Measurements from ENCODE around the gene HOXB2.

HOXB2 gene

DNA sequence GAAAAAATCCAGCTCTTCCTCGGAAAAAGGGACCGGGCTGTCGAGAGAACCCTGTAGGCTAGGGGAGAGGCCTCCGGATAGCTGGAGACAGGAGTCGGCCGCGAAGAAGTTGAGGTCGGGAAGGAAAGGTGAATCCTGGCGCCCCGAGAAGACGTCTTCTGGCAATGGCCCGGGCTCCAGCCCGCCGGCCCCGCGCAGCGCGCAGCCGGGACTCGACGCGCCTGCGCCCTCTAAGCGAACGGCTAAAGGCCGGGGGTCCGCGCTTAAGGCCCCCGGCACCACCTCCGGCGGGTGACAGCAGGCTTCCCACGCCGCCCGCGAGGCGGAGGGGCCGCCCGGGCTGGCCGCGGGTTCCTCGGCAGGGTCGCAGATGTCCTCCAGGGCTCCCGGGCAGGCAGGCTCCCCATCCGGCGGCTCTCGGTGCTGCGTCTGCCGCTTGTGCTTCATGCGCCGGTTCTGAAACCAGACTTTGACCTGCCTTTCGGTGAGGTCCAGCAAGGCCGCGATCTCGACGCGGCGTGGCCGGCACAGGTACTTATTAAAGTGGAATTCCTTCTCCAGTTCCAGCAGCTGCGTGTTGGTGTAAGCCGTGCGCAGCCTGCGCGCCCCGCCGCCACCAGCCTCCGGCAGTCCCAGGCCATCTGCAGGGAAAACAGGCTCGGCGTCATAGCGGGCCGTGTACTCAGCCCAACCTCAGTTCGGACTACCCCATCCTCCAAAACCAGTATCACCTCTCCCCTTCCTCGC is 1.6 kb downstream of the HOXB2 start:
- peaks cover 10 to 29% of the 10 kb centered on the region in 2 experiments for H3K4me1 ChIP-seq (ENCODE audit: control insufficient read depth in 1 of 2, insufficient read depth in 2 of 2, low read length in 2 of 2)
- peak overlapping the region; percentile 91 for H2BK5ac ChIP-seq (ENCODE audit: low read depth, low read length, poor library complexity)
- no CpG with 5 or more reads among the region's 72 CpGs for WGBS (ENCODE audit: extremely low coverage, insufficient coverage, insufficient read length)
- H3K79me1 ChIP-seq (ENCODE audit: low read length), result peaks cover 49% of the 10 kb centered on the region
- peak overlapping the region; percentile 99 for H3K14ac ChIP-seq (ENCODE audit: low read length)
- peak overlapping the region; percentile 65 for H3K4me2 ChIP-seq (ENCODE audit: low read length)
- peak overlapping the region; percentile 88 for H4K8ac ChIP-seq (ENCODE audit: low read depth, low read length)
- peak overlapping the region; percentile 92 for H2AK5ac ChIP-seq (ENCODE audit: low read length)
- H2BK12ac ChIP-seq (ENCODE audit: low read length), result peak overlapping the region; percentile 86
- peak overlapping the region; percentile 97 for H3K18ac ChIP-seq (ENCODE audit: low read length)
- H3K36me3 ChIP-seq (ENCODE audit: control insufficient read depth in 1 of 2, insufficient read depth in 2 of 2, low read length in 2 of 2), result peaks cover 2 to 10% of the 10 kb centered on the region in 2 experiments
- H3K23ac ChIP-seq (ENCODE audit: low read length), result no peak overlapping the region
- peaks cover 28% of the 10 kb centered on the region for H3K79me2 ChIP-seq (ENCODE audit: control insufficient read depth, insufficient read depth, low read length, poor library complexity)
- H3K4me3 ChIP-seq (ENCODE audit: low read depth, low read length), result peak overlapping the region; percentile 82
- H3K9me3 ChIP-seq (ENCODE audit: insufficient read depth, low read depth, low read length), result no peaks in the 10 kb centered on the region
- H3K4ac ChIP-seq (ENCODE audit: low read depth, low read length), result peak overlapping the region; percentile 97
- H2BK120ac ChIP-seq (ENCODE audit: insufficient read depth, low read length, poor library complexity), result peak overlapping the region; percentile 78
- H3K27ac ChIP-seq (ENCODE audit: low read depth, low read length), result peak overlapping the region; percentile 92
- H3K27me3 ChIP-seq (ENCODE audit: insufficient read depth, low read length), result no peaks in the 10 kb centered on the region
- peak overlapping the region; percentile 83 for H4K91ac ChIP-seq (ENCODE audit: low read depth, low read length)
- H4K12ac ChIP-seq (ENCODE audit: low read depth, low read length), result peak overlapping the region; percentile 73
- H2AFZ ChIP-seq (ENCODE audit: insufficient read depth, low read length, poor library complexity), result peak overlapping the region; percentile 83
- H3K9ac ChIP-seq (ENCODE audit: low read length), result peak overlapping the region; percentile 83
- DNase-seq, result peak; percentile 63 to 82

DNA sequence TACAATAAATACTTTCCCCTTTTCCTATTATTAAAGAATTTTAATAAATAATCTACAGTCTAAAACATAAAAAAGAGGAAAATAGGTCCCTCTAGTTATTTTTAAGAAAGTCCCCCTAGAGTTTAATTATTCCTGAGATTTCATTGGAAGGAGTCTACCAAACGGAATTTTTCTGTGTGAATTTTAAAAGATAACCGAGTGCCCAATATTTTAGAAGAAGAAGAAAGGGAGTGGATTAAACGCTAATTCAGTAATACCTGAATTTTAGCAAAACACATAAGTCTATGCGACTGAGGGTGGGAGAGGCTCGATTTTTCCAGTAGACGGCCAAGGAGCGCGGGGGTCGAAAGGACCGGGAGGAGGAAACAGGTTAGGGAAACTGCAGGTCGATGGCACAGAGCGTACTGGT is 2.2 kb downstream of the HOXB2 start:
- no peaks in the 10 kb centered on the region for H3K27me3 ChIP-seq (ENCODE audit: insufficient read depth, low read length)
- H4K8ac ChIP-seq (ENCODE audit: low read depth, low read length), result peak overlapping the region; percentile 88
- peak overlapping the region; percentile 99 for H3K14ac ChIP-seq (ENCODE audit: low read length)
- H2BK120ac ChIP-seq (ENCODE audit: insufficient read depth, low read length, poor library complexity), result peak overlapping the region; percentile 78
- H3K18ac ChIP-seq (ENCODE audit: low read length), result peak overlapping the region; percentile 97
- H2AK5ac ChIP-seq (ENCODE audit: low read length), result peak overlapping the region; percentile 87
- H3K36me3 ChIP-seq (ENCODE audit: control insufficient read depth in 1 of 2, insufficient read depth in 2 of 2, low read length in 2 of 2), result peaks cover 2 to 10% of the 10 kb centered on the region in 2 experiments
- peak overlapping the region; percentile 65 for H4K12ac ChIP-seq (ENCODE audit: low read depth, low read length)
- no peak overlapping the region for H2AFZ ChIP-seq (ENCODE audit: insufficient read depth, low read length, poor library complexity)
- peak overlapping the region; percentile 63 for H2BK12ac ChIP-seq (ENCODE audit: low read length)
- H3K79me1 ChIP-seq (ENCODE audit: low read length), result peaks cover 49% of the 10 kb centered on the region
- H3K9me3 ChIP-seq (ENCODE audit: insufficient read depth, low read depth, low read length), result no peaks in the 10 kb centered on the region
- no CpG with 5 or more reads among the region's 12 CpGs for WGBS (ENCODE audit: extremely low coverage, insufficient coverage, insufficient read length)
- H3K9ac ChIP-seq (ENCODE audit: low read length), result peak overlapping the region; percentile 83
- H3K27ac ChIP-seq (ENCODE audit: low read depth, low read length), result peak overlapping the region; percentile 94
- no peak overlapping the region for H3K23ac ChIP-seq (ENCODE audit: low read length)
- DNase-seq, result no peak
- peaks cover 10 to 25% of the 10 kb centered on the region in 2 experiments for H3K4me1 ChIP-seq (ENCODE audit: control insufficient read depth in 1 of 2, insufficient read depth in 2 of 2, low read length in 2 of 2)
- peak overlapping the region; percentile 83 for H4K91ac ChIP-seq (ENCODE audit: low read depth, low read length)
- H3K79me2 ChIP-seq (ENCODE audit: control insufficient read depth, insufficient read depth, low read length, poor library complexity), result peaks cover 28% of the 10 kb centered on the region
- peak overlapping the region; percentile 86 for H3K4me2 ChIP-seq (ENCODE audit: low read length)
- peak overlapping the region; percentile 91 for H2BK5ac ChIP-seq (ENCODE audit: low read depth, low read length, poor library complexity)
- peak overlapping the region; percentile 82 for H3K4me3 ChIP-seq (ENCODE audit: low read depth, low read length)
- H3K4ac ChIP-seq (ENCODE audit: low read depth, low read length), result peak overlapping the region; percentile 97

DNA sequence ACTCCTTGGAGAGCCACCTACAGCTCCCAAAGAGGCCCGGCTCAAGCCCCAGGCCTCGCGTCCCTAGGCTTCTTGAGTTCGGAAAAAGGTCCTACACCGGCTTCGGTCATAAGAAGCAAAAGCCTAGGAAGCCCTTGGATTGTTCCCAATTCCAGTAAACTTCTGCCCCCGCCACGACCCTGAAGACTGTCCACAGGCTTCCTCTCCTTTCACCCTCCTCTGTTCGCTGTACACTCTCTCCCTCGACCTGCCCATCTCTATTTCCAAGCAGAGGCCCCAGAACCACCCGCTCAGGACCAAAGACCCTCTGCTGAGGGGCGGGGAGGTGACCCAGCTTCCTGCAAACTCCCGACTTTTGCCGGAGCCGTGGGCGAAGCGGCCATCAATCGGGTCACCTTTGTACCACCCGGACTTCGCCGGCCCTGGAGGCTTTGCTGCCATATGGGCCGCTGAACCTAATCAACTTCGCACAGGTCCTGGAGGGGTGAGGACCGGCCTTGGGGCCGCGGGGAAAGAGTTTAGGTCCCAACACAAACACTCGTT is 2.7 kb downstream of the HOXB2 start:
- H4K91ac ChIP-seq (ENCODE audit: low read depth, low read length), result peak overlapping the region; percentile 80
- H3K4me1 ChIP-seq (ENCODE audit: control insufficient read depth in 1 of 2, insufficient read depth in 2 of 2, low read length in 2 of 2), result peaks cover 10 to 27% of the 10 kb centered on the region in 2 experiments
- H3K27ac ChIP-seq (ENCODE audit: low read depth, low read length), result peak overlapping the region; percentile 94
- H3K4me2 ChIP-seq (ENCODE audit: low read length), result peak overlapping the region; percentile 86
- H3K79me1 ChIP-seq (ENCODE audit: low read length), result peaks cover 52% of the 10 kb centered on the region
- peak overlapping the region; percentile 99 for H3K18ac ChIP-seq (ENCODE audit: low read length)
- H3K23ac ChIP-seq (ENCODE audit: low read length), result no peak overlapping the region
- peak overlapping the region; percentile 11 for H2AK5ac ChIP-seq (ENCODE audit: low read length)
- H4K8ac ChIP-seq (ENCODE audit: low read depth, low read length), result peak overlapping the region; percentile 82
- H3K14ac ChIP-seq (ENCODE audit: low read length), result peak overlapping the region; percentile 77
- H2AFZ ChIP-seq (ENCODE audit: insufficient read depth, low read length, poor library complexity), result peak overlapping the region; percentile 61
- peaks cover 2 to 10% of the 10 kb centered on the region in 2 experiments for H3K36me3 ChIP-seq (ENCODE audit: control insufficient read depth in 1 of 2, insufficient read depth in 2 of 2, low read length in 2 of 2)
- peak overlapping the region; percentile 61 for H3K4ac ChIP-seq (ENCODE audit: low read depth, low read length)
- H3K4me3 ChIP-seq (ENCODE audit: low read depth, low read length), result peak overlapping the region; percentile 72
- no peaks in the 10 kb centered on the region for H3K27me3 ChIP-seq (ENCODE audit: insufficient read depth, low read length)
- no CpG with 5 or more reads among the region's 27 CpGs for WGBS (ENCODE audit: extremely low coverage, insufficient coverage, insufficient read length)
- H2BK12ac ChIP-seq (ENCODE audit: low read length), result peak overlapping the region; percentile 25
- DNase-seq, result no peak
- peaks cover 28% of the 10 kb centered on the region for H3K79me2 ChIP-seq (ENCODE audit: control insufficient read depth, insufficient read depth, low read length, poor library complexity)
- H2BK120ac ChIP-seq (ENCODE audit: insufficient read depth, low read length, poor library complexity), result peak overlapping the region; percentile 96
- no peaks in the 10 kb centered on the region for H3K9me3 ChIP-seq (ENCODE audit: insufficient read depth, low read depth, low read length)
- peak overlapping the region; percentile 97 for H4K12ac ChIP-seq (ENCODE audit: low read depth, low read length)
- peak overlapping the region; percentile 99 for H2BK5ac ChIP-seq (ENCODE audit: low read depth, low read length, poor library complexity)
- peak overlapping the region; percentile 90 for H3K9ac ChIP-seq (ENCODE audit: low read length)

DNA sequence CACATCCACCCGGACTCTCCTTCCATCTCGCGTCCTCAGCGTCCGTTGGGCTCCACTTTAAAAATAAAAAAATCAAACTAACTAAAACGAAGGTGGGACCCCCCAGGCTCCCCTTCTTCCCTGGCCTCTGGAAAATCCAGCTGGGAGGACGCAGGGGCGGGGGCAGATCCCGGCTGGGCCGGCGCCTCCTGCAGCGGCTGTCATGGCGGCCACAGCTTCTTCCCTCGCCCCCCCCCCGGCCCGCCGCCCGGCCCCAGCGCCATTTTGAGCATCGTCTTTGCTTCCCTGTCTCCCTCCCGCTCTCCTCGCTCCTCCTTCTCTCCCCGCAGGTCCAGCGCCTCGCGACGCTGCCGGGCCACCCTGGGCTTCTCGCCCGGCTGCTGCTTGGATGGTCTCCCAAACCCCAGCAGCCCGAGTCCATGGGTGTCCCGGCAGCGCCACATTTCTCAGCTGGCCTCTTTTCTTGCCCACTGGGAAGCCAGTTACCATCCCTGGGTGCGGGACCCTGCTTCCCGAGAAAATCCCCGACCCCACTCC is 3.3 kb downstream of the HOXB2 start:
- peak overlapping the region; percentile 72 for H3K4me3 ChIP-seq (ENCODE audit: low read depth, low read length)
- H3K9ac ChIP-seq (ENCODE audit: low read length), result peak overlapping the region; percentile 90
- peaks cover 50% of the 10 kb centered on the region for H3K79me1 ChIP-seq (ENCODE audit: low read length)
- peak overlapping the region; percentile 99 for H3K18ac ChIP-seq (ENCODE audit: low read length)
- peaks cover 8 to 23% of the 10 kb centered on the region in 2 experiments for H3K4me1 ChIP-seq (ENCODE audit: control insufficient read depth in 1 of 2, insufficient read depth in 2 of 2, low read length in 2 of 2)
- H2BK120ac ChIP-seq (ENCODE audit: insufficient read depth, low read length, poor library complexity), result peak overlapping the region; percentile 96
- H3K79me2 ChIP-seq (ENCODE audit: control insufficient read depth, insufficient read depth, low read length, poor library complexity), result peaks cover 28% of the 10 kb centered on the region
- H3K27ac ChIP-seq (ENCODE audit: low read depth, low read length), result peak overlapping the region; percentile 94
- DNase-seq, result peak; percentile 15 to 16
- peak overlapping the region; percentile 86 for H3K4me2 ChIP-seq (ENCODE audit: low read length)
- no peak overlapping the region for H3K23ac ChIP-seq (ENCODE audit: low read length)
- H3K14ac ChIP-seq (ENCODE audit: low read length), result peak overlapping the region; percentile 98
- peak overlapping the region; percentile 74 for H4K12ac ChIP-seq (ENCODE audit: low read depth, low read length)
- peak overlapping the region; percentile 95 for H3K4ac ChIP-seq (ENCODE audit: low read depth, low read length)
- H3K36me3 ChIP-seq (ENCODE audit: control insufficient read depth in 1 of 2, insufficient read depth in 2 of 2, low read length in 2 of 2), result peaks cover 2 to 10% of the 10 kb centered on the region in 2 experiments
- no peaks in the 10 kb centered on the region for H3K9me3 ChIP-seq (ENCODE audit: insufficient read depth, low read depth, low read length)
- H4K91ac ChIP-seq (ENCODE audit: low read depth, low read length), result peak overlapping the region; percentile 80
- H2BK5ac ChIP-seq (ENCODE audit: low read depth, low read length, poor library complexity), result peak overlapping the region; percentile 99
- peak overlapping the region; percentile 82 for H4K8ac ChIP-seq (ENCODE audit: low read depth, low read length)
- WGBS (ENCODE audit: extremely low coverage, insufficient coverage, insufficient read length), result no CpG with 5 or more reads among the region's 36 CpGs
- H2AK5ac ChIP-seq (ENCODE audit: low read length), result peak overlapping the region; percentile 11
- peak overlapping the region; percentile 88 for H2BK12ac ChIP-seq (ENCODE audit: low read length)
- H3K27me3 ChIP-seq (ENCODE audit: insufficient read depth, low read length), result no peaks in the 10 kb centered on the region
- H2AFZ ChIP-seq (ENCODE audit: insufficient read depth, low read length, poor library complexity), result peak overlapping the region; percentile 66

All from trophoblast cell (in vitro differentiated cells and primary cell).